Umbilical cord (tissue), 2 donors: ENCODE measurements around the gene PTPN21. TPM values are rescaled to one million over a fixed set of nuclear protein-coding genes. Genes with fewer than 3 reads are reported as not detected.

ENCODE experiments used
- DNase-seq: peaks from one replicate; pipeline ENCODE4 v3.0.0-alpha.2; 2015; ENCODE audit warnings: low spot score
- total RNA-seq: library from RNA; depleted of rRNA; stranded (reverse); fragments of >200 nt; gene quantifications from one replicate; pipeline ENCODE4 v1.2.3, GENCODE V29; 2014; ENCODE audit warnings: low replicate concordance; ENCODE audit not compliant: insufficient read depth

PTPN21 gene
- total RNA-seq = 15.4 TPM

DNA sequence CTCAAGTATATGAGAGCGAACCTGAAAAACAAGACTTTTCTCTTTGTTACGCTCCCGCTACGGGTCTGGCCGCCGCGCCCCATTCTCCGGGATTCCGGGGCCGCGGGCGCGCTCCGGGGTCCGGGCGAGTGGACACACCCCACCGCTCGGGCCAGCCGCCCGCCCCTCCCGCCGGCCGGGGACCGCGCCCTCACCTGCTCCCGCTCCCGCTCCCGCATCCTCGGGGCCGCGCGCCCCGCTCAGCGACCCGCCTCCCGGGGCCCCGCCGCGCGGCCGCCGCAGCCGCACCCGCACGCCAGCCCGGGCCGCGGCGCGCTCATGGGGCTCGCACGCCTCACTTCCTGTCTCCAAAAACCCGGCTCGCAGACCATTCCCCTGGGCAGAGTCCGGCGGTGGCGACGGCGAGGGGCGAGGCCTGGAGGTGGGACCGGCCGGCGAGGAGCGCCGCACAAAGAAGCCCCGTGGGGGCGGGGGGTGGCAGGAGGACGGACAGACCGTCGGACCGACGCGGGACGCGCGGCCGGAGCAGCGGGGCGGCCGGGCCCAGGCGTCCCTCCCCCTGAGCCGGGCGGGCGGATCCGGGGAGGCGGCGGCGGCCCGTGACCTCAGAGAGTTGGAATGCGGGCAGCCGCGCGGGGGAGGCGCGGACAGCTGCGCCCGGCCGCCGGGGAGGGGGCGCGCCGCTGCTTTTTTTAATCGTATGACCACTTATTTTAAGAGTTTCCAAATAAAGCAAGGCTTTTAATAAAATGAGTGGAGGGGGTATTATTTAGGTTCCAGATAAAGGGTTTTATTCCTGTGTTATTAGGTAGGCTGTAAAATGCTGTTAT, at the start of gene PTPN21:
Gene PTPN21, minus strand, starts transcription at position 551 of the 830 bp plus-strand sequence. CDS start 4,590 bp downstream, outside the sequence.
- DNase-seq = peak; percentile 74

DNA sequence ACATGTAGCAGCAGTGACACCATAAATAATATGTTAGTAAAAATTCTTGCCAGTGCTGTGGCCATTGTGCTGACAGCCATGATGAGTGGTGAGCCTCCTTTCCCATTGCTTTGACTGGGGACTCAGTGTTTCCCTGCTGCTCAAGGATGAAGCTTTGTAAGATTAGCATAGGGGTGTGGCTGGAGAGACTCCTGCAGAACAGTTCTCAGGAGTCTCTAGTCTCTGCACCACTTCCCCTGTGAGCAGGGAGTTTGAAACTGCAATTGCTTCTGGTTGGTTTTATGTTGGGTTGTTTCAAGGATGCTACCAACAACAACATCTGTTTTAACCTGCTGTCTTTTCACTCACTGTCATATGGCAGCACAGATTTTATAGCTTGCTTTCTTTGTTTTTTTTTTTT, 49.4 kb upstream of the PTPN21 start:
- no peak for DNase-seq

DNA sequence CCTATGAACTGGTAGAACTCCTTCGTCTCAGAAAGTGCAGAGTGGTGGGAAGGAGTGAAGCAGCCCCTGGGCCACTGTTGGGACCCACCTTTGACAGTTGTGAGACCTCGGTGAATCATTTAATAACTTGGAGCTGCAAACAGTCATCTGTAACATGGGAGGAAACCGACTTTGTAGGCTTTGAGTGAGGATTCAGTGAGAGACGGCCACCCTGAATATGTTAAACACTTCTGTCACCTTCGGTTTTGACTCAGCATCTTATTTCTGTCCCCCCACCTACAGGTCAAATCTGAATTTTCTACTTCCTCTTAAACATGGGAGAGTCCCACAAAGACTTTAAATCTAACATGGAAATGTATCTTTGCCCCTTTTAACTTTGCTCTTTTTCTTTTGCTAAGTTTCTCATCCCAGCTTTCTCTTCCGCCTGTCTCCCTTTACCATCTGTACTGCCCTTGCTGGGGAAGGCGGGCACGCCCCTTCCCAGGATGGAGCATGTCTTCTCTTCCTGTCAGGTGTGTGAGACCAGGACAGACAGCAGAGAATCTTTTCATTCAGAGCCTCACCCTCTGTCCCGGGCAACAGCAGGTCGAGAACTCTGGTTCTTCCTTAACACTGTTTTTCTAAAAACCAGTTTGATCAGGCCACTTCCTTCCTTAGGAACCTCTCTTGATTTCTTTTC, 45.1 kb upstream of the PTPN21 start:
- no peak for DNase-seq

DNA sequence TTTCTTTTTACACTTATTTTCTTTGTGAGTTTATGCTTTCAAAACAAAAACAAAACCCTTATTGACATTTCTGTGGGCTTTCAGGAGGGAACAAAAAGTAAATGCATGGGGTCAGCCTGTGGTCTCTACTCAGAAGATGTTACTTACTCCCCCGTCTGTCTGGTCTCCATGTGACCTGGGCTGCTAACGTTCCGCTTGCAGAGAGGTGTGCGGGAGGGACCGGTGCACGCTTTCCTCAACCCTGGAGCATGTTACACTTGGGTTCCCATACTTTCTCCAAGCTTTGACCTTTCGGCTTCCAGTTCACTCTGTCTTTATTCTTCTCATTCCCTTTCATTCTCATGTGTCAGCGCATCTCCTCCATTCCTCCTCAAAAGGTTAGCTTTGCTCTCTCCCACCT, 44.5 kb upstream of the PTPN21 start:
- DNase-seq = no peak

DNA sequence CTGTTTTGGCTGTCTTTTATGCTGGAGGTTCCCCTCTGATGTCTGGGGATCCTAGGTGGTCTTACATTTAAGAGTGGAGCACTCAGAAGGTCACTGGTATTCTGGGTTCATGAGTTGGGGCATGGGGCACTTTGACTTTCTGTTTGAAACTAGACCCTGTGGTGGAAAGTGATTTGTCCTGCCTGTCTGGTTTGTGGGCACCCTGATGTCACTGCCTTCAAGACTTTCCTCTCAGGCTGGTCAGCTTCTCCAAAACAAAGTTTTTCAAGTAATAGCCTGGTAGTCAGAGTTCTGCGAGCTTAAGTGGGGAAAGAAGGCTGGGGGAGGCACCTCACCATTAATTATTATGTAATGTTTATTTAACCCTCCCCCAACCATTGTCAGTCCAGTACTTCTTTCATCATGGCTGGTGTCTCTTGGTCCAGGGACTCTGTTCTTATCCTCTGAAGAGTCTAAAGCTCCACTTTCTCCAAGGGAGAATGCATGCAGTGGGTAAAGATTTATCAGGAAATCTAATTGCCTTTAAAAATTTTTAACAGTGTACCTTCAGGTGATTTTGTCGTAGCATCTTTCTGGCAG, 43.4 kb upstream of the PTPN21 start:
- no peak for DNase-seq

DNA sequence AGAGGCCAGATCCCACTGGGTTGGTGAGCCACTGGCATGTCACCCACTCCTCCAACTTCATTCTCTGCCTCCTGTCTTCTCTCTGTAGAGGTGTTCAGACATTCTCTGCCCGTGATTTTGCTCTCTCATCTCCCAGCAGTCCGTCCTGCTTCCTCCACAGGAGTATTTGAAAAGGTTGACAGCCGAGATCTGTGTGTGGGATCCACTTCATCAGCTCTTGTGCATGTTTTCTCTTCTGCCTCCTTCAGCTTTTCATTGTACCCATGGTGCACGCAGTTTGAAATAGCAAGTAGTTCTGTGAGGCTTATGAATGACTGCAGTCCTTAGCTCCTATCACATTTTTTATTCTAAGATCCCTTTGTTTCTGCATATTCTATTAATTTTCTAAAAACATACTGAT, 42.8 kb upstream of the PTPN21 start:
- no peak for DNase-seq

DNA sequence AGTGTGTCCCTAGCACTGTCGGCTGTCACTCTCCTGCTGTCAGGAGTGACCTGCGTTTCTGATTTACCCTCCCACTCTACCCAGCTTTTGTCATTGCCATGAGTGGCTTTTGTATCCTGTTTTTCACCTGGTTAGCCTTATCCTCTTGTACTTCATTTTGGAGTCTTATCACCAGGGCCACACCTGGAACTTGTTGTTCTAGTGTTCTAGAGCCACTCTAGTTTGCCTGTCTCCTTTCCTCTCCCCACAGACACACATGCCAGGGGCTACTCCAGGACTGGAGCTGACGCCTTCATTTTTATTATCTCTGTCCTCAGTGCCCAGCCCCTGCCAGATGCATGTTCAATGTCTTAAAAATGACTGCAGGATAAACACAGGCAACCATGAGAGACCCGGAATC, 42.2 kb upstream of the PTPN21 start:
- DNase-seq = no peak

DNA sequence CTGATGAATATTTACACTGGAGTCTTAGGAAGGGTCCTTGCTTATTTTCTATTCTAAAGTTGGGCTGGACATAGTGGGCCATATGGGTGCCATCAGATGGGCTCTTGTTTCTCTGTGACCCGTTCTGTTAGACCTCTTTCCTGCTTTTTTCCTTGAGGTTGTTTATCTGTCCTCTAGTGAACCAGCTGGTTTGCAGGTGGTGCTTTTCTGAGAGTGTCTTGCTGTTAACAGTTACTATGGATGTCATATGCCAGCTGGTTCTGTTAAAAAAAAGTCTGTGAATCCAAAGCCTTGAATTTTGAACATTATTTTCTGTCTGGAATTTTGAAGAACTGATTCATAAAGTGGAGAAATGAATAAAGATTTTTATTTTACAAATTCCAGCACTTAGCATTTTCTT, 37.2 kb upstream of the PTPN21 start:
- DNase-seq = no peak

DNA sequence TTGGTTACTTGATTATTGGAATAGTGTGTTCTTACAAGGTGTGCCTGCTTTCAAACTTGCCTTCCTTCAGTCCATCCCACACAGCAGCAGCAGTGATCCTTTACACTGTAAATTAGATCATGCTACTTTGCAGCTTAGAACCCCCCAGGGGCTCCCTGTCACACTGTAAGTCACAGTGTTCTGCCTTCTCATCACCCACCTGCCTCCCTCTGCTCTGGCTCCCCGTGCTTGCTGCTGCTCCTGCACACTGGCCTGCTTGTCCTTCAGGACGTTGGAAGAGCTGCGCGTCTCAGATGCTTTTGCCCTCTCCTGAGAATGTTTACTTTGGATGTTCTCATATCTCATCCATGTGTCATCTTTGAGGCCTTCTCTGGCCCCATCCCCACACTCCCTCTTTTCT, 35.4 kb upstream of the PTPN21 start:
- DNase-seq = no peak

DNA sequence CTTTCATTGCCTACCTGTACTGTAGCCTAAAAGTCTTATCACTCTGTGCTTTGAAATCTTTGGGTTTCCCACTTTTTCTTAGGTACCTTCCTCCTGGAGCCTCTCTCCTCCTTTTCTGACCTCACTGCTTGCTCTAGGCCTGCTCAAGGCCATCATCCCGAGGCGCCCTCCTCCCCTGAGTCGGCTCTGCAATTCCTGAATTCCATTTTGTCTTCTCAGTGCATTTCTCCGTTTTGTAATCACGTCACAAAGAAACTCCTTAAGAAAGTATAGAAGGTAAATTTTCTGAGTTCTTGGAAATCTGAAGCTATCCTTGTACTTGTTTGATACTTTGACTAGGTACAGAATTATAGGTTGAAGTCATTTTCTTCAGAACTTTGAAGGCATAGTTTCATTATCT, 33.3 kb upstream of the PTPN21 start:
- no peak for DNase-seq

DNA sequence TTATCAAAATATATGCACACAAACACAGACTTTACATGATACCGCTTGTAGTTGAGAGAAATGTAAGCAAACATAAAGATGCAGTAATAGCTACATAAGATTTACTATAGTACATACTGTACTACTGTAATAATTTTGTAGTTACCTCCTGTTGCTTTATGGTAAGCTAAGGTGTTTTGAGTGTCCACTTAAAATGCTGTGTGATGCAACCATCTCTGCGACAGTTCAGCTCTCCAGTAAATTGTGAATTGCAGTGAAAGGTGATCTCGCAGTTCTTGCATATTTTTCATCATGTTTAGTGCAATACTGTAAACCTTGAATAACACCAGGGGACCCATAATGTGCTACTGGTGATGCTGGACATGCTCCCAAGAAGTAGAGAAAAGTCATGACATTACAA, 29.6 kb upstream of the PTPN21 start:
- DNase-seq = no peak

DNA sequence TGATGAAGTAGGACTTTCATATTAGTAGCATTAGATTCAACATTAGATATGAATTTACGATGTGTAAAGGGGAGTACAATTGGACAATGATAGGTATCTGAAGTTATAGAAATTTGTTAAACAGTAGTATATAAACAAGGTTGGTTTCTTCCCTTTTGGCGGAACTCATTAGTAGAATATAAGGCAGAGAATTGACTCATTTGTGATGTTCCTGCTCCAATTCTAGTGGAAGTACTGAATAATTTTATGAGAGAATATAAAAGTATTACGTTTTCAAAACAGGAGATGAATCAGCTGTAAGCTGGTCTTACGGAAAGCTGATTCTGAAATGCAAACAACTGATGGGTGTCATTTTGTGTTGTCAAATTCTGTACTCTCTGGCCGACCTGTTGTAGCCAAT, 21.4 kb upstream of the PTPN21 start:
- DNase-seq = no peak

DNA sequence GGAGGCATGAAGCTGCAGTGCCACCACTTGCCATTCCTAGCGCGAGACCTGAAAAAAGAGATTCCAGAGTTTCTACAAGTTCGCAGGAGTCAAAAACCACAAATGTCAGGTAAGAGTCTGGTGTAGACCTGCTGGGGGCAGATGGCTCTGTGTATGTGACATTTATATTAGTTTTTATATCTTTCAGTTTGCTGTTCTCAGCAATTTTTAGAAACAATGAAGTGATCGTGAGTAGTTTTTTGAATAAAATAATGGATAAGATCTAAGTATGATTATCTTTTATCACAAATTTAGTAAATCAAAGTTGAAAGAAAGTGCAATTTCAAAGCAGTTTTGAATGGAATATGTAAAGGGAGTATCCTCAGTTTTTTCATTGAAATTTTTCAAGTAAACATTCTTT, 17.3 kb upstream of the PTPN21 start:
- DNase-seq = no peak

DNA sequence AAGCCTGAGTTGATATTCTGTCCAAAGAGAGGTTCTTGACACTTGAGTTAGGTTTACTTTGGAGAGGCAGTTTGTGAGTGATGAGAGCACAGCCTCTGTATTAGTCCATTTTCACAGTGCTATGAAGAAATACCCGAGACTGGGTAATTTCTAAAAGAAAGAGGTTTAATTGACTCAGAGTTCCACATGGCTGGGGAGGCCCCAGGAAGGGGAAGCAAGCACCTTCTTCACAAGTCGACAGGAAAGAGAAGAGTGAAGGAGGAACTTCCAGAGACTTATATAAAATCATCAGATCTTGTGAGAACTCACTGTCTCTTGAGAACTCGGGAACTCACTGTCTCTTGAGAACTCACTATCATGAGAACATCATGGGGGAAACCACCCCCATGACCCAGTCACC, 13.4 kb upstream of the PTPN21 start:
- DNase-seq = no peak

DNA sequence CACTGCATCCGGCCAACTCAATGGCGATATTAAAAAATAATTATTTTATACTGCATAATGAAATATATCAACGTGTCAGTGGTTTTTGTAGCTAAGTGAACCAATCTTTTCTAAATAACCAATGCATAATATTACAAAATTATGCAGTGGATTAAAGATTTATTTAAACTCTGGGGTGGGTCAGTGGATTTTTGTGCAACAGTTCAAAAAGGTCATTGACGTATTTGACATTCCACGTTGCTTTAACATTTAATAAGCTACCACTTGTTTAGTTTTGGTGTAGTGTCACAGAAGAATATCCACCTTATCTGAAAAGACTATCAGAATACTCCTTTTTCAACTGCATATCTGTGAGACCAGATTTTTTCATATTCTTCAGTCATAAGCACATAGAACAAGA, 10.6 kb upstream of the PTPN21 start:
- DNase-seq = no peak

DNA sequence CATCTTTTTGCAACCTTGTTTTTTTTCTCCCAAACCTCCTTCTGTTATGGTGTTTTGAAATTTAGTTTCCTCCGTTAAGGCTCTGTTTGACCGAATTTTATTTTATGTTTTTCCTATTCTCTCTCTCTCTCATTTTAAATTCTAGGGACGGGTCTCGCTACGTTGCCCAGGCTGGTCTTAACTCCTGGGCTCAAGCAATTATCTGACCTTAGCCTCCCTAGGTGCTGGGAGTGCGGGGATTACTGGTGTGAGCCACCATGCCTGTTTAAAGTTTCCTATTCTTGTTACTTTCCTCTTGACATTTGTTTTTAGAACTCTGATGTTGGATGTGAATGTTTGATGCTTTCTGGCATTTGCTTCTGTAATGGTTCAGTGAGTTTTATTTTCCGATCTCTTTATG, 9.0 kb upstream of the PTPN21 start:
- no peak for DNase-seq

DNA sequence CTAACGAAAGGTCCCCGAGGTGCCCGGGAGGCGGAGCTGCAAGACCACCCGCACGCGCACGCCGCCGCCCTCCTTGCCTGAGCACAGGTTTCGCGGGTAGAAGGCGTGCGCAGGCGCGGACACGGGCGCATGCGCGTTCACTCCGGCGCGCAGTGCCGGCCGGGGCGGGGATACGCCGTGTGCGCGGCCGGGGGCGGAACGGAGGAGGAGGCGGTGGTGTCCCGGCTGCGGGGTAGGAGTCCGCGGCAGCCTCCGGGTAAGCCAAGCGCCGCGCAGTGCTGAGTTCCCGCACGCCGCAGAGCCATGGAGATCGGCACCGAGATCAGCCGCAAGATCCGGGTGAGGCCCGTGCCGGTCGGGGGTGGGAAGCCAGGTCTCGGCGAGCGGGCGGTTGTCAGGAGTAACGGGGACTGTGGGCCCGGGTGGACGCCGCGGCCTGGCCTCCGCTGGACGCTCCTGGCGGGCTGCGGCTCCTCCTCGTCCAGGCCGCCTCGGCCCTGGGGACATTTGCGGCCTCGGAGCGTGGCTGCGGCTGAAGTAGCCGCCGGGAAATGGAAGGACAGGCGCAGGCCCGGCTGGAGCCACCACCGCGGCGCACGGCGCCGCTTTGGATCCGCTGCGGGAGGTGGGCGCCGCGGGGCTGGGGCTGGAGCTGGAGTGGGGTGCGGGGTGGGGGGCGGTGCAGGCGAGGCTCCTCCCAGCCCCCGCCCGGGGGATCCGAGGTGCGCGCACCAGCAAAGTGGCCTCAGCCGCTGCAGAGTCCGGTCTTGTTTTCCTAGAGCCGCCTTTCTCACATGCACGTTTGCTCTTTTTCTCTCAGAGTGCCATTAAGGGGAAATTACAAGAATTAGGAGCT, 8.3 kb upstream of the PTPN21 start, which contains the start of gene ZC3H14:
Gene ZC3H14, plus strand, starts transcription at position 207 of the 856 bp plus-strand sequence. Its CDS starts 97 bp downstream, at position 304.
- peak; percentile 92 for DNase-seq

DNA sequence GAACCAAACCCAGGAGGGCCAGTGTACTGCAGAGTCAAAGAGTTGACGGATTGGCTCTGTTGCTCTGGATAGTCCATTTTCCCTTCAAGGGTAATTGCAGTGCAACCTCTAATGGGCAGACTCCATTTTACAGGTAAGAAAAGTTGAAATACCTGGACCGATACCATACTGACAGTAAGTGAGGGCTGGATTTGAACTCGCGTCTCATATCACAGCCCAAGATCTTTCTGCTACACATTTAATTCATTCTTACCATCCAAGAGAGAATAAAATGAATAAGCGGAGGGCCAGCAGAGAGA, 7.7 kb upstream of the PTPN21 start:
- DNase-seq = no peak

DNA sequence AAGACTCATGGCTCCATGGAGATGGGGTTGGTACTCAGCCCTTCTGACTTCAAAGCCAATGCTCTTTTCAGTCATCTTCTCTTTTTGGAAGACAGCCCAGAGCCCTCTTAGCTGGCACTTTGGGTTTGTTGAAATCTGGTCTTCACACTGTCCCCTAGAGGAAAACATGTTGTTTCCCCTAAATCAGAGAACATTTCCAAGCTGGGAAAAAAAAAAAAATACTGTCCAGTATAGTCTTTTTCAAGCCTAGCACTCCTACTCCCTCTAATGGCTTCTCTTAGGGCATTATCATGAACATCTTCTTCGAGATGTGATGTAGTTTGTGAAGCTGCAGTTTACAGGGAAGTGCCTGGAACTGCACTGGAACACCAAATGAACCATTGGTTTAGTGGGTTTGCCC, 5.0 kb upstream of the PTPN21 start:
- DNase-seq = peak; percentile 54

DNA sequence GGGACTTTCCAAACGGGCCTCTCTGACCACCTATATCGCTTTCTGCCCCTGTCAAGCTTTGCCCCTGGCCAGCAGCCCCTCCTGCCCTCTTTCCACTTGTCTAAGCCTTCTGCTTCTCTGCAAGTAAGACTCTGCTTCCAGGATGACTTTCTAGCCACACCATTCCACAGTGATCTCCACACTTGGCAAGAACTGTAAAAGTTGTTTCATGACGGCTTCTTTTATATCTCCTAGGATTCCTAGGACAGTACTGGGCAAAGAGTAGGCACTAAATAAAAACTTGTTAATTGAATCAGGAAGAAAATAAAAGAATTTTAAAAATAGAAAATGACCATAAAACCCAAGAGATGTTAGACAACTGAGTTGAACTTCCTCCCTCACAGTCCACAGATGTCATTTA, 1.8 kb upstream of the PTPN21 start:
- no peak for DNase-seq

DNA sequence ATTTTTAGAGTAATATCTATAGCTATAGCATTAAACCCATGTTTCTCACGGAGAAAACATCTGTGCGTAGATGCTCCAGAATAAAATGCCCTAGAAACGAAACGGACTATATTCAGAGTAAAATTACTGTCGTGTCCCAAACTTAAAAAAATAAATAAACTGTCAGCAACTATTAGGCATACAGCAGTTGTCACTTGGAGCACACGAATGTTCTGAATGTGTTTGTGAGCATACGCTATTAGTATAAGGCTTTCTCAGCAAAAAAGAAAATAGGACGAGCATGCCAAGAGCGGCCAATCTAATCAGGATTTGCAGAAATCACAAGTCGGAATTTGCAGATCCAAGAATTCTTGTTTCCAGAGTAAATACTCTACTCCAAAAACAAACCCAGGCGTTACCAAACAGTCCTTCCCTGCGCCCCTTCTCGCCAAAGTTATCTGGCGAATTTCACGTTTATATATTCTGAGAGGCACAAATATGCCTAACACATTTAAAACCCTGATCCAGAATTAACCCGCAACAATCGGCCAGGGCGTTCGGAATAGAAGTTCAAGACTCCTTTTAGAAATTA, 836 bp downstream of the PTPN21 start:
- DNase-seq = peak; percentile 38

DNA sequence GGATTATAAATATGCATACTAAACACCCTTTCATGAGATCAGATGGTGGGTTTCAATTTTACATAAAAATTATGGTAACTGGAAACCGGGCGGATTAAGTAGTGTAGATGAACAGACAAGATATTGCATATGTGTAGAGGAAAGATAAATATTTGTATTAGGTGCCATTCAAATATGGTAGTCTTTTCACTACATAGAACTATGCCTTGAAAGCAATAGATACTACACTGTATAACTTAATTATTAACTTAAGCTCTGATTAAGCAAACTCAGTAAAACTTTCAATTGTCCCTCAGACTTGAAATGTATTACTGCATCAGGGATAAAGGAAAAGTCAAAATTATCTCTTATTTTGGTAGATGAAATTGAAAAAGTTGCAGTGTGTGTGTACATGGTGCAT, 1.9 kb downstream of the PTPN21 start:
- no peak for DNase-seq
